ENCODE results near the gene JAZF1.

The JAZF1 gene

DNA sequence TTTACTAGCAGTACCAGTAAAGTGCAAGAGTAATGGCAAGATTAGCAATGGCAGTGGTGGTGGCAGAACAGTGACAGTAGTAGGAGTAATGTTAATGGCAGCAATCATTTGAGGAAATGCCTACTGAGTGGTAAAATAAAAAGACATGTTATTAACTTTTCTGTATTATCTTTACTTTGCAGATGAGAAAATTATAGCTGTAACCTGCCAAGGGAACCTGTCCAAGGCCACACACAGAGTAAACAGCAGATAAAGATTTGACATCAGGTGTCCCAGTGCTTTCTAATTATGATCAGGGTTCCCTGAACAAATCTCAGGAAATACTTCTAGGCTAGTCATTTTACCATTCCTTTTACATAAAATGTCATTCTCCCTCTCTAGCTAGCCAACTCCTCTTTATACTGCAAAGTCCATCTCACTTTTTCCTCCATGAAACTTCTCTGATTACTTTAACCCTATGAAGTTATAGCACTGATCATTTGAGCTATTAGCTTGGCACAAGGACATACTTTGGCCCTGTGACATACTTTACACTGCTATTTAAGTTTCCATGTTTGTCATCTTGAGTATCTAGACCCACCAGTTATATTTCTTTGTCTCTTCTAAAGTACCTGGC is 221.6 kb downstream of the JAZF1 start:
- H3K27ac ChIP-seq (ENCODE audit: low read length), result no peak overlapping the region
- no peak overlapping the region for H3K9ac ChIP-seq (ENCODE audit: low read length)
- H4K20me1 ChIP-seq (ENCODE audit: insufficient read depth, low read length), result no peaks in the 10 kb centered on the region
- TF ChIP-seq EZH2 (optimal IDR thresholded peaks at IDR 0.05; ENCODE audit: low read depth, low read length) (no peak), EZH2phosphoT487 (IDR thresholded peaks at IDR 0.05; ENCODE audit: low read length) (no peak)
- TF ChIP-seq, protein P1, sequence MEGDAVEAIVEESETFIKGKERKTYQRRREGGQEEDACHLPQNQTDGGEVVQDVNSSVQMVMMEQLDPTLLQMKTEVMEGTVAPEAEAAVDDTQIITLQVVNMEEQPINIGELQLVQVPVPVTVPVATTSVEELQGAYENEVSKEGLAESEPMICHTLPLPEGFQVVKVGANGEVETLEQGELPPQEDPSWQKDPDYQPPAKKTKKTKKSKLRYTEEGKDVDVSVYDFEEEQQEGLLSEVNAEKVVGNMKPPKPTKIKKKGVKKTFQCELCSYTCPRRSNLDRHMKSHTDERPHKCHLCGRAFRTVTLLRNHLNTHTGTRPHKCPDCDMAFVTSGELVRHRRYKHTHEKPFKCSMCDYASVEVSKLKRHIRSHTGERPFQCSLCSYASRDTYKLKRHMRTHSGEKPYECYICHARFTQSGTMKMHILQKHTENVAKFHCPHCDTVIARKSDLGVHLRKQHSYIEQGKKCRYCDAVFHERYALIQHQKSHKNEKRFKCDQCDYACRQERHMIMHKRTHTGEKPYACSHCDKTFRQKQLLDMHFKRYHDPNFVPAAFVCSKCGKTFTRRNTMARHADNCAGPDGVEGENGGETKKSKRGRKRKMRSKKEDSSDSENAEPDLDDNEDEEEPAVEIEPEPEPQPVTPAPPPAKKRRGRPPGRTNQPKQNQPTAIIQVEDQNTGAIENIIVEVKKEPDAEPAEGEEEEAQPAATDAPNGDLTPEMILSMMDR (IDR thresholded peaks at IDR 0.05; ENCODE audit: low read length), result no peak
- no peak overlapping the region for H3K4me3 ChIP-seq (ENCODE audit: low read length)
- DNase-seq, result no peak
- H3K9me3 ChIP-seq (replicated peaks; ENCODE audit: insufficient read depth, low read length), result no peaks in the 10 kb centered on the region
- H2AFZ ChIP-seq (ENCODE audit: low read length), result no peak overlapping the region
- no peaks in the 10 kb centered on the region for H3K36me3 ChIP-seq (replicated peaks; ENCODE audit: insufficient read depth, low read length)
- no peaks in the 10 kb centered on the region for H3F3A ChIP-seq (ENCODE audit: insufficient read depth, low read length)
- no peaks in the 10 kb centered on the region for H3K27me3 ChIP-seq (replicated peaks; ENCODE audit: insufficient read depth, low read length)
- H3K9me2 ChIP-seq (replicated peaks; ENCODE audit: insufficient read depth, low read length), result no peaks in the 10 kb centered on the region
- H3K4me1 ChIP-seq (ENCODE audit: low read length), result no peaks in the 10 kb centered on the region
- H3K79me2 ChIP-seq (ENCODE audit: low read length), result no peaks in the 10 kb centered on the region
- no peak overlapping the region for H3K4me2 ChIP-seq (ENCODE audit: low read depth, low read length)

DNA sequence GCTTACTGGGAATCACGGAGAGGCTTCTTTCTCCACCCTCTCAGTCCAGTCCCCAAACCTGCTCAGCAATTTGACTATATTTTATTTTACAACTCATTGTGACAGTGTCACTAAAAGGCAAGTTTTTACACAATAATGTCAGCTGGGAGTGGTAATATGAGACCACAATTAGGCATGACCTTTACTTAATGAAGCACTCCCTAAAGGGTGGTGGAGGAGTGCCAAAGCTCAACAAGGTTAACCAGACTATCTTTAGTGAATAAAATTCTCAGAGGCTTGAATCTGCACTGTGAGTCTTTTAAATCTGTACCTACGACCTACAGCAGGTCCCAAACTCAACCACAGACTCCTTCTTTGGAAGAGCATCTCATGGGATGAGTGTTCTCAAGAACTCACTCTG is 225.0 kb downstream of the JAZF1 start:
- DNase-seq, result no peak
- H3K4me2 ChIP-seq (ENCODE audit: low read depth, low read length), result no peak overlapping the region
- H3K4me1 ChIP-seq (ENCODE audit: low read length), result no peaks in the 10 kb centered on the region
- no peak overlapping the region for H3K9ac ChIP-seq (ENCODE audit: low read length)
- H4K20me1 ChIP-seq (ENCODE audit: insufficient read depth, low read length), result no peaks in the 10 kb centered on the region
- no peak overlapping the region for H3K27ac ChIP-seq (ENCODE audit: low read length)
- H3K36me3 ChIP-seq (replicated peaks; ENCODE audit: insufficient read depth, low read length), result no peaks in the 10 kb centered on the region
- no peaks in the 10 kb centered on the region for H3K79me2 ChIP-seq (ENCODE audit: low read length)
- H3K4me3 ChIP-seq (ENCODE audit: low read length), result no peak overlapping the region
- H3K9me3 ChIP-seq (replicated peaks; ENCODE audit: insufficient read depth, low read length), result no peaks in the 10 kb centered on the region
- H3K27me3 ChIP-seq (replicated peaks; ENCODE audit: insufficient read depth, low read length), result no peaks in the 10 kb centered on the region
- no peaks in the 10 kb centered on the region for H3K9me2 ChIP-seq (replicated peaks; ENCODE audit: insufficient read depth, low read length)
- TF ChIP-seq EZH2phosphoT487 (IDR thresholded peaks at IDR 0.05; ENCODE audit: low read length) (no peak), EZH2 (optimal IDR thresholded peaks at IDR 0.05; ENCODE audit: low read depth, low read length) (no peak)
- TF ChIP-seq, protein P1 (IDR thresholded peaks at IDR 0.05; ENCODE audit: low read length), result no peak
- H2AFZ ChIP-seq (ENCODE audit: low read length), result no peak overlapping the region
- no peaks in the 10 kb centered on the region for H3F3A ChIP-seq (ENCODE audit: insufficient read depth, low read length)

DNA sequence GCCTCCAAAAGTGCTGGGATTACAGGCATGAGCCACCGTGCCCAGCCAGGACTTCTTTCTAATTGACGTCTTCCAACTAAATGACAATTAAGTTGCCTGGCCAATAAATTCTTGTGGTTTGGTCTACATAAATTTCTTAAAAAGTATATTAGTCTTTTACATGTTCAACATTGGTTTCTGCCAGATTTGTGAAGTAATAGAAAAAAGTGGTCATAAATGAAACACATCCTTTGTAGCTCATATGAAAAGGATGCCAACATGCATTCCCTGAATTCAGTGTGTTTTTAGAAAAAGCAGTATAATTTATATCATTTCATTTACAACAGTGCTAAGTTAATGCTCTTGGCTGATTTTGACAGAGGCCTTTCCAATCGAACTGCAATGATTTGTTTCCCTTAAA is 225.6 kb downstream of the JAZF1 start:
- H3K9me3 ChIP-seq (replicated peaks; ENCODE audit: insufficient read depth, low read length), result no peaks in the 10 kb centered on the region
- no peaks in the 10 kb centered on the region for H3F3A ChIP-seq (ENCODE audit: insufficient read depth, low read length)
- no peak overlapping the region for H3K27ac ChIP-seq (ENCODE audit: low read length)
- H3K9ac ChIP-seq (ENCODE audit: low read length), result no peak overlapping the region
- no peaks in the 10 kb centered on the region for H3K36me3 ChIP-seq (replicated peaks; ENCODE audit: insufficient read depth, low read length)
- H3K79me2 ChIP-seq (ENCODE audit: low read length), result no peaks in the 10 kb centered on the region
- H3K4me2 ChIP-seq (ENCODE audit: low read depth, low read length), result no peak overlapping the region
- no peaks in the 10 kb centered on the region for H3K4me1 ChIP-seq (ENCODE audit: low read length)
- no peaks in the 10 kb centered on the region for H3K27me3 ChIP-seq (replicated peaks; ENCODE audit: insufficient read depth, low read length)
- H4K20me1 ChIP-seq (ENCODE audit: insufficient read depth, low read length), result no peaks in the 10 kb centered on the region
- no peak overlapping the region for H3K4me3 ChIP-seq (ENCODE audit: low read length)
- H3K9me2 ChIP-seq (replicated peaks; ENCODE audit: insufficient read depth, low read length), result no peaks in the 10 kb centered on the region
- TF ChIP-seq EZH2phosphoT487 (IDR thresholded peaks at IDR 0.05; ENCODE audit: low read length) (no peak), EZH2 (optimal IDR thresholded peaks at IDR 0.05; ENCODE audit: low read depth, low read length) (no peak)
- TF ChIP-seq, protein P1 (IDR thresholded peaks at IDR 0.05; ENCODE audit: low read length), result no peak
- DNase-seq, result no peak
- H2AFZ ChIP-seq (ENCODE audit: low read length), result no peak overlapping the region

Data from MM.1S (cell line).